GM18511 (cell line): ENCODE data around the gene DRD4.

Experiments
- ATAC-seq: cut with Tn5 transposase; IDR thresholded peaks from one replicate; pipeline ENCODE4 v1.9.1; 2021; ENCODE audit warnings: mild to moderate bottlenecking, moderate library complexity; ENCODE audit not compliant: unreplicated experiment

The DRD4 gene

GRCh38 chr11:620935-621814 is 15.9 kb upstream of the DRD4 start:
- ATAC-seq, result no peak

GRCh38 chr11:621838-622237 is 15.2 kb upstream of the DRD4 start:
- no peak for ATAC-seq

GRCh38 chr11:623349-623869 is 13.7 kb upstream of the DRD4 start:
- ATAC-seq, result no peak

GRCh38 chr11:623999-624704 is 12.9 kb upstream of the DRD4 start:
- ATAC-seq, result no peak

- no peak for ATAC-seq
These were observed 12.1 kb upstream of the DRD4 start, which contains the start of gene CDHR5 for GRCh38 chr11:624705-625635. Gene CDHR5, minus strand, starts transcription at chr11:624955. Its CDS starts 53 bp downstream, at chr11:624902.

- no peak for ATAC-seq
These were observed 11.3 kb upstream of the DRD4 start for GRCh38 chr11:625636-626268.

GRCh38 chr11:626475-627307 is 10.4 kb upstream of the DRD4 start, which contains the start of gene SCT:
Gene SCT, minus strand, starts transcription at chr11:627181. Its CDS starts 38 bp downstream, at chr11:627143.
- no peak for ATAC-seq

- no peak for ATAC-seq
These were observed 9.8 kb upstream of the DRD4 start for GRCh38 chr11:627308-627576.

GRCh38 chr11:628056-628455 is 9.0 kb upstream of the DRD4 start:
- ATAC-seq, result no peak

GRCh38 chr11:629237-629583 is 7.9 kb upstream of the DRD4 start:
- no peak for ATAC-seq

GRCh38 chr11:630871-631270 is 6.2 kb upstream of the DRD4 start:
- no peak for ATAC-seq

GRCh38 chr11:635945-636510 is 1.0 kb upstream of the DRD4 start:
- ATAC-seq, result no peak

GRCh38 chr11:637333-637592 is 194 bp downstream of the DRD4 start:
- no peak for ATAC-seq

- ATAC-seq, result no peak
These were observed 788 bp downstream of the DRD4 start for GRCh38 chr11:637593-638521.

- no peak for ATAC-seq
These were observed 1.7 kb downstream of the DRD4 start for GRCh38 chr11:638631-639331.

- no peak for ATAC-seq
These were observed 2.4 kb downstream of the DRD4 start for GRCh38 chr11:639332-639955.

GRCh38 chr11:640021-640706 is 3.1 kb downstream of the DRD4 start:
- ATAC-seq, result no peak
